Stimulated activated CD4-positive, alpha-beta T cell treated with anti-CD3 and anti-CD28 coated beads, Interleukin-2, amount 100 ng/mL, for 4 hours (primary cell): ENCODE results near the gene ABHD10.

ENCODE experiments used
- DNase-seq: peaks from one replicate; pipeline ENCODE4 v3.0.0-alpha.2; 2020; ENCODE audit warnings: low read depth

The ABHD10 gene

GRCh38 chr3:112001526-112001925 lies 22.7 kb downstream of the ABHD10 start:
- DNase-seq = no peak

GRCh38 chr3:112002096-112002971 lies 23.5 kb downstream of the ABHD10 start:
- peak; percentile 80 for DNase-seq

GRCh38 chr3:112003321-112004080 lies 24.7 kb downstream of the ABHD10 start:
- DNase-seq = no peak

- DNase-seq = no peak
Observed at GRCh38 chr3:112004187-112004586, 25.4 kb downstream of the ABHD10 start.

DNA sequence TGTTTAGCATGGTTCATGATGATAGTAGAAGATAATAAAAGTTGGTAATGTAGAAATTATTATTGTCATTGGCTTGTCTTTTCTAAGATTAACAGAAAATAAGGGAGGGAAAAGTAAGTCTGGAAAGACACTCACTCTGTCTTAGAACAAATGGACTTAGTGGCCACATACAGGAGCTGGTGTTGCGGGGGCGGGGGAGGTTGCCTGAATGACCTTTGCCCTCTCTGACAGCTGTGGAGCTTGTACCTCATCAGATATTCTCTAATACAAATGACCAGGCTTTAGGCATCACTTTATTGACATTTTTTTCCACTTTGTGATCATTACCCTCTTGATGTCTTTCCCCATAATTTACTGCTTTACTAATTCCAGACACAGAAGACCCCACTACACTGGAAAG lies 25.8 kb downstream of the ABHD10 start:
- DNase-seq = no peak

- DNase-seq = no peak
Observed at GRCh38 chr3:112005091-112005672, 26.4 kb downstream of the ABHD10 start.

- no peak for DNase-seq
Observed at GRCh38 chr3:112007633-112008032, 28.8 kb downstream of the ABHD10 start.

GRCh38 chr3:112009670-112010069 lies 30.8 kb downstream of the ABHD10 start:
- DNase-seq = no peak

DNA sequence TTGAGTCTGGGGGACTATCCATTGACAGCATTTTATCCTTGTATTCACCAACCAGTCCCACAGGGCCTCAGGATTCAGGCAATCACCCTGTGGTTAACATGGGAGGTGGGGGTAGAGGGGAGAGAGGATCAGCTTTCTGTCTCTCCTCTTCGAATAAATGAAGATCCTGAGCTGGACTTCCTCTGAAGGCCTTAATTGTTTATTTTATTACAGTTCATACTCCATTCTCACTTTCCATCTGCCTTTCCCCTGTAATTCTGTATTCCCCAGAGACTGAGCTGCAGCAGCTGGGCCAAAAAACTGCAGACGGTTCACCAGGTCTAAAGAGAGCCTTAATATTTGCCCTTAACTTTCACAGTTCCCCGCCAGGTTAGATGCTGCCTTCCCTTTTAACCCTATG lies 31.8 kb downstream of the ABHD10 start:
- no peak for DNase-seq

DNA sequence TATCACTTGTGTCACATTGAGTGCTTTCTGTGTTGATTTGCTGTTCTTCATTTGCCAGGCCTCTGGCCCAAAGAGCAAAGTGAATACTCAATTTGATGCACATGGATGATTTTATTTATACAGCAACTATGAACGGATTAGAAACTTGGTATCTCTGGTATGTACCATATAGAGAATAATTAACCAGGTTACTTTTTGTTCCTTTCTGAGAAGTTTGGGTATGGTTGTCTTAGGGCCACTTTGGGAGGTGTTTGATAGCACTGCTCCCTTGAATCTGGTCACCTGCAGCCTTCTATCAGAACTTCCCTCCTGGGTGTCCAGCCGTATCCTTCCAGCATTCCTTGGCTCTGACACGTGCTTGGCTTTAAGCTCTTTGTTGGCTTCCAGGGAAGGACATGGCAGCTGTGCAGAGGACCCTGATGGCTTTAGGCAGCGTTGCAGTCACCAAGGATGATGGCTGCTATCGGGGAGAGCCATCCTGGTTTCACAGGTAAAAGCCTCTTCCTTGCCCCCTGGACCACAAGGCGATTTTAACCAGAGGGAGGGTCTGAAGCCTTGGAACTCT lies 32.6 kb downstream of the ABHD10 start:
- no peak for DNase-seq

- DNase-seq = no peak
Observed at GRCh38 chr3:112012205-112012992, 33.6 kb downstream of the ABHD10 start.

GRCh38 chr3:112013058-112013783 lies 34.4 kb downstream of the ABHD10 start:
- DNase-seq = peak; percentile 48

GRCh38 chr3:112013784-112014143 lies 34.9 kb downstream of the ABHD10 start:
- no peak for DNase-seq

DNA sequence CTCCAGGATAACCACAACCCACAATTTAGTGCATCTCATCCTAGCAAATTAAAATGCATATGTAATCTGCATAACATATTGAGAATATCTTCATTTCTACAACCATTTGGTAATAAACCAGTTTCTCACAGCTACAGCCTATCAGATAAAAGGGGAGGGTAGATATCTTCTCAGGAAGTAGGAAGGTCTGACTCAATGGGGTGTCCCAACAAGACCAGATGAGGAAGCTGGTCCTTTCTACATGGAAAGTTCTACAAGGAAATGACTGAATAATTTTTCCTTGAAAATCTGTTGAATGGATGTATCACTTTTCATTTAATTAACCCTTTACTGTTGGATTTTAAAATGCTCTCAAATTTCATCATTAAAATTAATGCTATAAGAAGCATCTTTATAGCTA lies 38.3 kb downstream of the ABHD10 start:
- no peak for DNase-seq

GRCh38 chr3:112018712-112019111 lies 39.9 kb downstream of the ABHD10 start:
- DNase-seq = no peak

- DNase-seq = no peak
Observed at GRCh38 chr3:112019716-112020115, 40.9 kb downstream of the ABHD10 start.

DNA sequence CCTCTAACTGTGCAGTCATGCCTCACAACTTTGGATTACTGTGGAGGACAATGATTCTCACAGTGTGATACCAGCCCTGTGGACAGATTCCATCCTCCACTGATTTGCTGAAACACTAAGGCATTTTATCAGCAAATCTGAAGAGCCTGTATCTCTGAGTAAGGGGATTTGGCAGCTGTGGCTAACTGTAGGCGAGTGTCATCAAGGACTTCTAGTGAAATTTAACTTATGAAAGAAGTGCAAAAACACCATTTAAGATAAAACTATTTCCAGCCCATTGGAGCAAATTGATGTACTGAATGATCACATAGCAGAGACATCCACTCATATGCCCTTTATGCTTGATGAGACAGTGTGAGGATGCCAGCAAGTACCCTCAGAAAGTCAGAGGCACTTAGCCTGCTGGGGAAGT lies 41.9 kb downstream of the ABHD10 start:
- DNase-seq = no peak

DNA sequence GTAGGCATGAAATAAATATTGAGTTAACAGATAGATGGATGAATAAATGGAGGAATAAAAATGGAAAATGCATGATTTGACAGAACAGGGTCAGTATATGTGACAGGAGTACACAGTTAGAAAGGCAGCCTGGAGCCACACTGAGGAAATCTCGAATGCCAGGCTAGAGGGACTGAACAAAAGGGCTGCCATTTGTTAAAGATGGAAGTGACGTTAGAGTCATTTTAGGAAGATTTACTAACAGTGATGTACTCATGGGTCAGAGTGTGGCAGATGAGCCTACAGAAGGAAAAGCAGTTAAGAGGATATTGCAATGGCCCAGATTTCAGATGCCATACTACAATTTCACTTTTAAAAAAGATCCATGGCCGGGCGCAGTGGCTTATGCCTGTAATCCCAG lies 48.3 kb downstream of the ABHD10 start:
- DNase-seq = no peak

- no peak for DNase-seq
Observed at GRCh38 chr3:112027826-112028225, 49.0 kb downstream of the ABHD10 start.

DNA sequence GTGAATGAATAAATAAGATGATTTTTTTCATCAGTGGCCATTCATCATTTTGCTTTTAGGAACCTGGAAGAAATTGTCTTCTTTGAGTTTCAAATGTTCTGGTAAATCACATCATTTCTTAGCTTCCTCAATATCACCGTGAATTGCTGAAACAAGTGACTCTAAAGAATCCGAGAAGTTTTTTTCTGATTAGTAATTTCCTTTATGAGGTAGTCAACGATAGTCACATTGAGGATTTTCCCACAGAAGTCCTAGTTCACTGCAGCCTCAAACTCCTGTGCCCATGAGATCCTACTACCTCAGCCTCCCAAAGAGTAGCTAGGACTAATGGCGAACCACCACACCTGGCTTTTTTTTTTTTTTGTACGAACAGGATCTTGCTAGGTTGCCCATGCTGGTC lies 52.1 kb downstream of the ABHD10 start:
- DNase-seq = no peak

DNA sequence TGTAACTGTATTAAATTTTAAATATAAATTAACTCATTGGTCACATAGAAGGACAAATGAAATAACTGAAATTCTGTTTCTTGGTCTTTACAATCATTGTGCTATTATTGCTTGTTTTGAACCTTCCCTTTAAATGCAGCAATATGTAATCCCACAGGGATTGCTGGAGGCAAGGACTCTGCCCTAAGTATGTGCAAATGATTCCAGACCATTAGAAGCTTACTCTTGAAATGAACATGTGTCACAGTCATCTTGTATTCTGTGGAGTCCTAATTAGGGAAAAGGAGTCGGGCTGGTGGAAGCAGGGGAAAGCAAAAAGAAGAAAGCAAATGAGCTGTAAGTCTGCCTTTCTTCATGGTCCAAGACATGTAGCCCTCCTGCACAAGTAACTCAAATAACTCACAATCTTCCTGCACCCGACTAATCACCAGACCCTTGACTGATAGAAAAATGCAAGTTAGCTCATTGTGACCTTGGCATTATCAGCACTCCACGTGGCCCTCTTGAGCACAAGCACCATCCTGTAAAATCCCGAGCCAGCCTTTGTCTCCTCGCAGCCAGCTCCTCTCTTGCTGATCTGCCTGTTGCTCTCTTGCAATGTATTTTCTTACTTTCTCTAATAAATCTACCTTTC lies 53.4 kb downstream of the ABHD10 start:
- no peak for DNase-seq
